Sciatic nerve (tissue), 2 donors: ENCODE measurements around the gene CROCC2. TPM values are rescaled to one million over a fixed set of nuclear protein-coding genes. Genes with fewer than 3 reads are reported as not detected.

Source experiments
- ATAC-seq: fragments of 200-7000 bp; cut with Tn5 transposase; one replicate; pipeline ENCODE4 v1.9.1; 2020; ENCODE audit warnings: mild to moderate bottlenecking, moderate library complexity
- DNase-seq: peaks from one replicate; pipeline ENCODE4 v3.0.0-alpha.2; 2020; ENCODE audit warnings: low spot score
- intact Hi-C: fragments of 100-400 bp; cut with DNase I; formaldehyde crosslinking; loops from one replicate; pipeline ENCODE4 v1.14.2; 2022
- total RNA-seq: library from RNA; stranded (reverse); fragmentation: NEBNext Ultra II Directional; extraction: Animal tissue kit (Norgen Biotek cat#: 25700); gene quantifications from one replicate; pipeline ENCODE4 v1.2.1, GENCODE V29; 2021
- donor health status: DM: no; HTN: no; CAD: no.
- donor health status: DM: no; HTN: no; CAD: no.

CROCC2 gene
- total RNA-seq, 1 donor from 2014 or later: 0.18 TPM

GRCh38 chr2:240958366-240959213 lies 52.5 kb downstream of the CROCC2 start:
- ATAC-seq: no peak
- intact Hi-C loops: no loop called here
- peak; percentile 60 for DNase-seq

DNA sequence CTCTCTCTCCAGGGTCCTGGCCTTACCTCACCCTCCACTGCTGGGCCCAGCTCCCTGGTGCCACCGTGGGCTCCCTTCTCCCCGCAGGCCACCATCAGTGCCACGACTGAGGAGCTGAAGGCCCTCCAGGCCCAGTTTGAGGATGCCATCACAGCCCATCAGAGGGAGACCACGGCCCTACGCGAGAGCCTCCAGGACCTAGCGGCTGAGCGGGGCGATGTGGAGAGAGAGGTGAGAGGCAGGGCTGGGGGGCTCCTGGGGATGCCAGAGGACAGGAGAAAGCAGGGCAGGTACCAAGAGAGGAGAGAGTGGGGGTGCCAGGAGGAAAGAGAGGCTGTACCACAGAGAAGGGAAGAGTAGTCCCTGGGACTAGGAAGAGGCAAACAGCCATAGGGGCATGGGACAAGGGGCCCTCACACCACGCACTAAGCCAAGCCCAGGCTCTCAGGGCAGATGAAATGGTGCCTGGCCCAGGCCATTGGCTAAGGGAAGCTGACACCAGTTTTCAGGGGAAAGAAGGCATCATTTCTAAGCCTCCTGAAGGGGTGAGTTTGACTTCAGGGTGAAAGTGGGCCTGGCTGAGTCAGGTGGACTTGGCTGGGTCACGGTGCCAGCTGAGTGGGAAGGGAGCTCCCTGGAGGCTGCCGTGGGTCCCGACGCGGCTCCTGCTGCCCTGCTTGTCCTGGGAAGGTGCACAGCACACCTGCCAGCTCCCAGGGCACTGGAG lies 53.2 kb downstream of the CROCC2 start:
- intact Hi-C loops: no loop called here
- DNase-seq (peak; percentile 55), ATAC-seq (no peak)

- peak; percentile 62 for DNase-seq
- no peak for ATAC-seq
- intact Hi-C loops: loop anchor here (10.0 kb wide), 1 partner anchor 1525 kb away; no protein-coding TSS in a partner anchor
These were observed 53.8 kb downstream of the CROCC2 start for GRCh38 chr2:240959941-240960308.

GRCh38 chr2:240960309-240960970 lies 54.3 kb downstream of the CROCC2 start:
- intact Hi-C loops: loop anchor here (10.0 kb wide), 1 partner anchor 1526 kb away; no protein-coding TSS in a partner anchor
- peak; percentile 86 for DNase-seq
- ATAC-seq: peak; percentile 70

GRCh38 chr2:240960971-240961876 lies 55.1 kb downstream of the CROCC2 start:
- DNase-seq (peak; percentile 58), ATAC-seq (peak; percentile 46)
- intact Hi-C loops: loop anchor here (10.0 kb wide), 1 partner anchor 1526 kb away; no protein-coding TSS in a partner anchor

DNA sequence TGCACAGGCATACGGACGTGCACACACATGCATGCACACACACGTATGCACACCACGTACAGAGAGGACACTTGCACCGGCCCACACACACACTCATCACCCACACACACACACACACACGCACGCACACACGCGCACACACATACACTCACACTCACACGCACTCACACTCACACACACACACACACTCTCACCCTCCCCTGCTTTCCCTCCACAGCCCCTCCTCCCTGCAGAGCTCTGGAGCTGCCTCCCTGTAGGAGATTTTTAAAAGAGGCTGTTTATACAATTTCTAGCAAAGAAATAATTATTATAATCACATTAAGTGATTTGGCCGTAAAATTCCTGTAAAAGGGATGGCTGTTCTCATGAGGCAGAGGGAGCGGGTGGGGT lies 55.8 kb downstream of the CROCC2 start:
- intact Hi-C loops: loop anchor here (10.0 kb wide), 1 partner anchor 1527 kb away; no protein-coding TSS in a partner anchor

DNA sequence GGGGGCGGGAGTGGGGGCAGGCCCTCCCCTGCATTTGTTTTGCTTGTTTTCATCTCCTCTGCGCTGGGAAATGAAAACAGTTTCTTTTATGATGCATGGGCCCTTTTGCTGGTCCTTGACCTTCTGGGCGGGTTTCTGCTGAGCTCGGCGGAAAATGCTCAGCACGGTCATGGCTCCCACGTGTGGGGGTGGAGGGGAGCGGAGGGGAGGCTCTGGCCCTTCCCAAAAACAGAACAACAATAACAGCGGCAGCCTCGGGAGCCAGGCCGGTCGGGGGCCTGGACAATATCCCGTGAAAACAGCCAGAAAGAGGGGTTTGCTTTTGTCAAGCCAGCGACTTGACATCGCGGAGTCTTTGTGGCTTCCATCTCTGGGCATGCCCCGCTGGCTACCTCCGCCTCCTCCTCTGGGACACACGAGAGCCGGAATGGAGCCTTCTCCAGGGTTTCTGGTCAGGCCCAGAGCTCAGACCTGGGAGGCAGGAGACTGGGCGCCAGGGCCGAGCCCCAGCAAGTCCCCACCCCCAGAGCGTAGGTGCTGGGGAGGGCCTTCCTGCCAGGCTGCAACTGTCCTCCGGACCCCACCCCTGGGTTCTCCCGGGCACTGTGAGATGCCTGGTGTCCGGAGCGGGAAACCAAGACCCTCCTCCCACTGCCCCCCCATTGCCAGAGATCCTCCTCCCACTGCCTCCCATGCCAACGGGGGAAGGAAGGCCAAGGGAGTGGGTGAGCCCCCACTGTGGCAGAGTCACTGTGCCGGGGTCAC lies 56.3 kb downstream of the CROCC2 start:
- DNase-seq: peak; percentile 91
- intact Hi-C loops: loop anchor here (10.0 kb wide), 1 partner anchor 1528 kb away; no protein-coding TSS in a partner anchor
- ATAC-seq: peak; percentile 81

More for the DNA sequence above, 55.8 kb downstream of the CROCC2 start:
- ATAC-seq (peak; percentile 36), DNase-seq (peak; percentile 60)

GRCh38 chr2:240963065-240963867 lies 57.1 kb downstream of the CROCC2 start:
- ATAC-seq: peak; percentile 1
- intact Hi-C loops: loop anchor here (10.0 kb wide), 1 partner anchor 1528 kb away; no protein-coding TSS in a partner anchor
- DNase-seq: peak; percentile 69

DNA sequence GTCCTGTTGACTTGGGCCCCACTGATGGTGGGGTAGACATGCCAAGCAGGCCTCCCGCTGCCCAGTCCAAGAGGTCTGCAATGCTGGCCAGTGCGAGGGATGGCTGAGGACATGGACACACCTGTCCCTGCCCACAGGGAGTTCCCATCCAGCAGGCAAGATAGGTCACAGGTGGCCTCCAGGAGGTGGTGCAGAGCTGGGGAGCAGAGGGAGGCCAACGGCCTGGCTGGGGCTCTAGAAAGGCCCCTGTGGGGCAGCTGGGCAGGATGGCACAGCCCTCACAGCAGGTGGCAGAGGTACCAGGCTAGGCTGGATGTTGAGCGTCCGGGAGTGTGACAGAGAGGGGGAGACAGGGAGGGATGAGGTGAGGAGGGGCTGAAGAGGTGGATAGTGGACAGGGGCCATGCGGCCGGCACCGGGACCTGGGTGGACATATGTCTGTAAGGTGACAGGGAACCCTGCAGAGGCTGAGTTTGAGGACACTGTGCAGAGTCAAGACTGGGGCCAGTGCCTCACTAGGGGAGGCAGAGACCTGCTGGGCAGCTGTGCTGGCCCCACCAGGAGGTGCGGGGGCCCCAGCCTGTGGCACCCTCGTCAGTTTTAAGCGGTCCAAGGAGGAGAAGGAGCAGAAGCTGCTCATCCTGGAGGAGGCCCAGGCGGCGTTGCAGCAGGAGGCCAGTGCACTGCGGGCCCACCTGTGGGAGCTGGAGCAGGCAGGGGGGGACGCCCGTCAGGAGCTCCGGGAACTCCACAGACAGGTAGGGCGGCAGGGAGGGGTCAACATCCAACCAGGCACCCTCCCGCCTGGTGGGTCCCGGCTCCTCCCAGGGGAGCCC lies 58.0 kb downstream of the CROCC2 start:
- ATAC-seq (no peak), DNase-seq (peak; percentile 61)
- intact Hi-C loops: loop anchor here (10.0 kb wide), 1 partner anchor 1529 kb away; no protein-coding TSS in a partner anchor

DNA sequence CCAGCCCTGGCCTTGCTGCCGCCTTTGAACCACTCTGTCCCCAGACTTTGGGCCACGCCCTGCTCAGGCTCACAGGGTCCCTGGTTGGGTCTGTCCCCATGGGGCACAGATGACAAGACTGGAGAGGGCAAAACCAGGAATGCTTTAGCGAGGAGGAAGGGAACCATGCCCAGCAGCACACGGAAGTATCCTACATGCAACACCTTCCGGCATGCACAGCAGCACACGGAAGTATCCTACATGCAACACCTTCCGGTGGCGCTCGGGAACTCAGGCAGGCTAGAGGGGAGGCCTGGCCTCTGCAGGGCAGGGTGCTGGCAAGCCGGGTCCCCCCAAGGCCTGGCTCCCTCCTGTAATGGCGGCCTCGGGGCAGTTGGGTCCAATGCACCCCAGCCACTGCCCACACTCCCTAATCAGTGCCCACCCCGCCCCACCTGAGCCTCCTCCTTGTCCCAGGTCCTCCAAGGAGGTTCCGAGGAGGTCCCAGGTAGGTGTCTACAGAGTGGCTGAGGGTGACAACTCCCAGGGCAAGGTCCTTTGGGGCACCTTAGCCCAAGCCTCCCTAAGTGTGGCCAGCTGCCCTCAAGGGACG lies 58.7 kb downstream of the CROCC2 start:
- intact Hi-C loops: loop anchor here (10.0 kb wide), 1 partner anchor 1530 kb away; no protein-coding TSS in a partner anchor
- DNase-seq (no peak), ATAC-seq (no peak)

DNA sequence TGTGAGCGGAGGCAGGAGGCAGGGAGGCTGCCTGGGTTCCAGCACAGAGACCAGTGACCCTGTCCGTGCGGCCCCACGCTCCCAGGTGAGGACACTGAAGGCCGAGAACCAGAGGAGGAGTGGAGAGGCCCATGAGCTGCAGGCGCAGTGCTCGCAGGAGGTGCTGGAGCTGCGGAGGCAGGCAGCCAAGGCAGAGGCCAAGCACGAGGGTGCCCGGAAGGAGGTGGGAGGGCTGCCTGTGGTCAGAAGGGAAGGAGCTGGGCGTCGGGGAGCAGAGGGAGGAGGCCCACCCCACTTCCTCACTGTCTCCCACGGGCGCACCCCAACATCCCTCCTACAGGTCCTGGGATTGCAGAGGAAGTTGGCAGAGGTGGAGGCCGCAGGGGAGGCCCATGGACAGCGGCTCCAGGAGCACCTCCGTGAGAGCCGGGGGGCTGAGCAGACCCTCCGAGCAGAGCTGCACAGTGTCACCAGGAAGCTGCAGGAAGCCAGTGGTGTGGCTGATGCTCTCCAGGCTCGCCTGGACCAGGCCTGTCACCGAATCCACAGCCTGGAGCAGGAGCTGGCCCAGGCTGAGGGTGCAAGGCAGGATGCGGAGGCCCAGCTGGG lies 59.3 kb downstream of the CROCC2 start:
- DNase-seq (peak; percentile 65), ATAC-seq (no peak)
- intact Hi-C loops: loop anchor here (10.0 kb wide), 1 partner anchor 1531 kb away; no protein-coding TSS in a partner anchor

GRCh38 chr2:240965905-240966456 lies 59.8 kb downstream of the CROCC2 start:
- intact Hi-C loops: loop anchor here (10.0 kb wide), 1 partner anchor 1531 kb away; no protein-coding TSS in a partner anchor
- DNase-seq (peak; percentile 55), ATAC-seq (no peak)

GRCh38 chr2:240966457-240966905 lies 60.3 kb downstream of the CROCC2 start:
- intact Hi-C loops: loop anchor here (10.0 kb wide), 1 partner anchor 1532 kb away; no protein-coding TSS in a partner anchor
- DNase-seq: no peak

More at GRCh38 chr2:240966457-240966905, 60.3 kb downstream of the CROCC2 start:
- no peak for ATAC-seq
